ENCODE measurements around the gene NRXN2. TPM values are rescaled to one million over a fixed set of nuclear protein-coding genes. Genes with fewer than 3 reads are reported as not detected.
"Not testable (repeated sequence)": the region's sequence is repeated elsewhere in the genome, so short reads cannot be mapped to it uniquely, and the experiment has no call there.

Gene NRXN2
- total RNA-seq, 1 donor from 2014 or later: not detected

DNA sequence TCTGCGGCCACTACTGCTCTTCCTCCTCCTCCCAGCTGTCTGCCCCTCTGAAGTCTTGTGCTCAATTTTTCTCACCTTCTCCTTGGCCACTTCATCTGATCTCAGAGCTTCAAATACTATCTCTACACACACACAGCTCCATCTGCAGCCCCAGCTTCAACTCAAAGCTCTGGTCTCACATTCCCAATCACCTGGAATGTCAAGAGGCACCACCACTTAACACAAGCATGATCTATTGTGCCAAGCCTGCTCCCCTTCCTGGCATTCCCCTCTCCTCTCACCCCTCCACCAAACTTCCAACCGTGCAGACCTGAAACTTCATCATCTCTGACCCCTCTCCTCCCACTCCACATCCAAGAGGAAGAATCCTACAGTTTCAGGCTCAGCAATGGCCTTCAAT is 17.5 kb downstream of the NRXN2 start:
- DNase-seq (ENCODE audit: low read depth in 2 of 2): no peak

DNA sequence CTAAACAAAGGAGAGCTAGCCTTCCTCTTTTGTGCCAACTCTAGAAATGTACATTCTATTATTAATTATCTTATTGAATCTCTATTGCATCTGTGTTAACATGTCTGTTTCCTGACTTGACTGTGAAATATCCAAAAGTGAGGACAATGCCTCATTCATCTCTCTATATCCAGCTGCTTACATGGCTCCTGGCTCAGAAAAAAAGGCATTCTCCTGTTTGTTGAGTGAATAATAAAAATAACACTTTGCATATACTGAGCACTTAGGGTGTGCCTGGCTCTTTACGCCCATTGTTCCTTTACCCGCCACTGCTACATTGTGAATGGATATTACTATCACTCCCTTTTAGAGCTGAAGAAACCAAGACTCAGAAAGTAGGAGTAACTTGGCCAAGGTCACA is 19.9 kb downstream of the NRXN2 start:
- no peak for DNase-seq (ENCODE audit: low read depth in 2 of 2)

DNA sequence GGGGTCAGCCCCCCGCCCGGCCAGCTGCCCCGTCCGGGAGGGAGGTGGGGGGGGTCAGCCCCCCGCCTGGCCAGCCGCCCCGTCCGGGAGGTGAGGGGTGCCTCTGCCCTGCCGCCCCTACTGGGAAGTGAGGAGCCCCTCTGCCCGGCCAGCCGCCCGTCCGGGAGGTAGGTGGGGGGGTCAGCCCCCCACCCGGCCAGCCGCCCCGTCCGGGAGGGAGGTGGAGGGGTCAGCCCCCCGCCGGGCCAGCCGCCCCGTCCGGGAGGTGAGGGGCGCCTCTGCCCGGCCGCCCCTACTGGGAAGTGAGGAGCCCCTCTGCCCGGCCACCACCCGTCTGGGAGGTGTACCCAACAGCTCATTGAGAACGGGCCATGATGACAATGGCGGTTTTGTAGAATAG is 21.0 kb downstream of the NRXN2 start:
- DNase-seq (ENCODE audit: low read depth in 2 of 2): not testable (repeated sequence)

DNA sequence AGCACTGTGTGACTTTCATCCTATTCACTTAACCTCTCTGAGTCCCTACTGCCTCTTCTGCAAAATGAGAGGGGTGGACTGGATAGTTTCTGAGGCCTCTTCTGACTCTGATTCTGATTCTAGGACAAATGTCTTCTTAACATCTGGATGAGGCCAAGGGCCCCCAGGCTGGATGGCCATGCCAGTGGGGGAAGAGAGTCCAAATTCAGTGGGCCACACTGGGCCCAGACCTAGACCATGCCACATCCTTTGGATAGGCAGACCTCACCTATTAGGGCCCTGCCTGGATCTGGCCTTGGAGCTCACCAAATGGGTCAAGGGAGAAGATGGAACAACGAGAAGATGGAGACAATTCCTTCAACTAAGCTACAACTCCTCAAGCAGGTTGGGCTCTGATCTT is 24.6 kb downstream of the NRXN2 start:
- no peak for DNase-seq (ENCODE audit: low read depth in 2 of 2)

DNA sequence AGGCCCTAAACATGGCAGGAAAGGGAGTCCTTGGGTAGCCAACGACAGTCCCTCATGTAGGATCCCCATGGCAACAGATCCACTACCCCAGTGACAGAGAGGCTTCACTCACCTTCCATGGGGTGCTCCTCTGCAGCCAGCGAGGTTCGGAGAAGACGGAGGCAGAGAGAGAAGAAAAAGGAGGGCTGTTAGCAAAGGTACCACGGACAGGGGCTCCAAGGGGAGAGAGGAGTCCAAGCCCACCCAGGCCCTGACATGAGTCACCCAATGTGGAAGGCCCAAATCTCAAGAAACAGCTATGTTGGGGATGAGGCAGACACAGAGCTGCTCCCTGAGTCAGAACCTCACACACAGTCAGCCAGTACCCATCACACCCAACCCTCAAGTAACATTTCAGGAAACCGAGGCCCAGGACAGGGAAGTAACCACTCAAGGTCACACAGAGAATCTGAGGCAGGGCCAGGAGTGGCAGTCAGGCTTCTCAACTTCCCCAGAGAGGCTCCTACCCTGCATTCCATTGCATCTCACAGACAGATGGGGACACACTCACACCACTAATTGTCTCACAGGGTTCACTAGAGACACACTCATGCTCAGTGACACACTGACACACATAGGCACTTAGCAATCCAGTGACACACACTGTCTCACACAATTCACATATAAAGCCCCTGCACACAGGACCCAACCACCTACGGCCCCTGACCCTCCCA is 25.2 kb downstream of the NRXN2 start:
- no peak for DNase-seq (ENCODE audit: low read depth in 2 of 2)

DNA sequence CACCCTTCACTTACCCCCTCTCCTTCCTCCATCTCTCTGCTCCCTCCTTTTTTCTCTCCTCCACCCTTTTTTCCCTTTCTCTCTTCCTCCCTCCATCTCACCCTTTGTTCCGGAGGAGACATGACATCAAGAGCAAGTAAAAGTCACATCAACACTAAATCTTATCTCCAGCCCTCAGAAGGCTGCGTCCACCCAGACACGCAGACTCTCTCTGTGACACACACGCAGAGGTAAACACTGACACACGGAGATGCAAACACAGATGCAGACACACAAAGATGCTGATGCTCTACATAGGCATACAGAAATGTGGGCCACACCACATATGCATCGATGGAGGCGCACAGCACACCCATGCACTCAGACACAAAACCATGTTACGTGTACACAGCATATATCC is 27.0 kb downstream of the NRXN2 start:
- no peak for DNase-seq (ENCODE audit: low read depth in 2 of 2)

DNA sequence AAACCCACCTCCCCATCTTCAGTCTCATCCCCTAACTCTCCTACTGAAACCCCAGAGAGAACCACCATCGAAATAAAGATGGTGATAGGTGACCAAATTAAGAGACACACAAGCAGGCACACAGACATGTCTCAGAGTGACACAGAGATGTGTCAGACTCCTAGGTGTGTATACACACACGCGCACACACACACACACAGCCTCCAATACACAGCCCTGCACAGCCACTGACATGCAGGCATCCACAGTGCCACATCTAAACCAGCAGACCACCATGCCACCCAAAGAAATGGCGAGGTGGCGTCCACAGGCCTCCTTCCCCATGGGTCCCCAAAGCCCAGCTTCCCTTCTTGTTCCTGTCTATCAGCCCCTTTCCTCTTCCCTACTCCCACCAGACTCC is 27.4 kb downstream of the NRXN2 start:
- DNase-seq (ENCODE audit: low read depth in 2 of 2): no peak

DNA sequence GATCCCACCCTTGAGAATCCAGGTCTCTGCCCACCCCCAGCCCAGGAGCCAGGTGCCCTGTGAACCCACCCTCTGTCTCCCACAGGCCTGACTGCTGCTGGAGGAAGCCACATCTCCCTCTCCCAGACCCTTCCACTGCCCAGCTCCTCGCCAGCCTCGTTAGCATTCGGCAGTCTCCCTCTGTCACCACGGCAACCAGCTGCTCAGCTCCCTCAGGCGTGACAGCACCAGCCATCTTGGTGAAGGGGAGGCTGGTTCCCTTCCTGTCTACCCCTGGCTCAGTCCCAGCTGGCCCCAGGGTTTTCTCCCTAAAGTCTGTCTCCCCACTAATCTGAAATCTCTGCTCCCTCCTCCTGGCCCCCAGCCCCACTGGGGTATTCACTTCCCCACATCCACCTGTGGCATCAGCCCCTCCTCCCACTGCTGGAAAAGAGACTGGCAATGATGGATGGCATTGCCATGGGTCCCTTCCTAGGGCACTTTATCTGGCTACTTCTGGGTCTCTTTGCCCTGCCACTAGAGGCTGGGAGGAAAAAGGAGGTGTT is 28.1 kb downstream of the NRXN2 start:
- no peak for DNase-seq (ENCODE audit: low read depth in 2 of 2)

DNA sequence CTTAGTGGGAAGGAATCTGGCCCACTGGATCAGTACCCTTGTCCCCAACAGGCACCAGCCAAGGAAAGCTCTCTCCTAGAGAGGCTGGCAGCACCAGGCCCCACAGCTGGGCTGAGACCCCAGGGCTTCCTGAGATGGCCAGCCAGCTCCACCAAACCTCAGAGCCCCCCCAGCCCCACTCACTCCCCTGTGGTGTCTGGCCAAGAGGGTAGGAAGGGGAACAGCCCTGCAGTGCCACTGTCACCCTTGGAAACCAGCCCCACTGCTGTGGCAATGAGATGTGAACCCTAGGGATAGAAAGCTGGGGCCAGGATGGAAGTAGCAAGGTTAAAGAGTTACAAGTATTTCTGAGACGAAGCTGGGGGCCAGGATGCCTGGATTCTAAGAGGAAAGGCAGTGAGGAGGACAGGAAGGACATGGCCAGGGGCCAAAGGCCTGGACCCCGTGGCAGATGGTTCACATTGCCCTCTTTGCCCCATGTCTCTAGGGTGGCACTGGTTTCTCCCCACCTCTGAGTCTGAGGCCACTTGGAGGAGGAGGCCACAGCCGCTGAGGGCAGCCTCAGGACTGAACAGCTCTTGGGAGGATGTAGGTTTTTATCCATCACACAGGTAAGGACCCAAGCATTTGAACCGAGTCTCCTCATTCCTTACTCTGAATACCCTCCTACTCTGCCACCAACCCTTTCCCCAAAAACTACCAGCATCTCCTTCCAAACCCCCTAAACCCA is 28.8 kb downstream of the NRXN2 start:
- no peak for DNase-seq (ENCODE audit: low read depth in 2 of 2)

DNA sequence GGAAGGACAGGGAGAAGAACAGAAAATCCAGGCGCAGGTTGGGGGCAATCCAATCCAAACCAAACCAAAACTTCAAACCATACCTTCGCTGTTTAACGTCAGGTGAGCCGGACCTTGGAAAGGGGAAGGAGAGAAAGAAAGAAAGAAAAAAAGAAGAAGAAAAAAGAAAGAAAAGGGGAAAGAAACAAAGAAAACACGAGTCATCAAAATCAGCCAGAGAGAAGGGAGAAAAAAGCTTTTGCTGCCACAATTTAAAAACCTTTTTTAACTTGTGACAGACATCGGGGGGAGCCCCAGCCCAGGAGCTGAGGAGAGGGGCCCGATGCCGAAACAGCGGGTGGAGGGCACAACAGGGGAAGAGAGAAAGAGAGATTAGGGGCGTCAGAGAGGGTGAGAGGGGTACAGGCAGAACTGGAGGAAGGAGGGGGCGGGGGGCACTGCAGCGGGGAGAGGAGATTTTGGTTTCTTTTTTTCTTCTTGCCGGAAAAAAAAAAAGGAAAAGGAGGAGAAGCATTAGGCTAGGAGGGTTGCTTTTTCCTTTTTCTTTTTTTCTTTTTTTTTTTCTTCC is 30.1 kb downstream of the NRXN2 start:
- no peak for DNase-seq (ENCODE audit: low read depth in 2 of 2)

DNA sequence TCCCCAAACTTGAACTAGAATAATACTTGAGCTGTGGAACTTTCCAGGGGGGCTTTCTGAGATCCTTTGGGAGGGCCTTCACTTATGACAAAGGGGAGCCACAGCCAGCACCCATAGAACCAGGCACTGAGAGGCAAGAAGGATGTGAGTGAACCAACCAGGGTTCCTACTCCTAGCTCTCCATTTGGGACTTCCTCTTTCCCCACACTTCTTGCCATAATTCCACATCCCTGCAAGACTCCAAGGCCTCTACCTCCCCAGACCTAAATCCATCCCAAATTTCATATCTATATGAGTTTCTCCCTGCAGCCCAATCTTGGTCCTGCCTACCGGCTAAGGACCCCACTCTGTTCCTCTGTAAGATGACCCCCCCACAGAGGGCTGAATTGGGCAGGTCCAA is 31.5 kb downstream of the NRXN2 start:
- no peak for DNase-seq (ENCODE audit: low read depth in 2 of 2)

DNA sequence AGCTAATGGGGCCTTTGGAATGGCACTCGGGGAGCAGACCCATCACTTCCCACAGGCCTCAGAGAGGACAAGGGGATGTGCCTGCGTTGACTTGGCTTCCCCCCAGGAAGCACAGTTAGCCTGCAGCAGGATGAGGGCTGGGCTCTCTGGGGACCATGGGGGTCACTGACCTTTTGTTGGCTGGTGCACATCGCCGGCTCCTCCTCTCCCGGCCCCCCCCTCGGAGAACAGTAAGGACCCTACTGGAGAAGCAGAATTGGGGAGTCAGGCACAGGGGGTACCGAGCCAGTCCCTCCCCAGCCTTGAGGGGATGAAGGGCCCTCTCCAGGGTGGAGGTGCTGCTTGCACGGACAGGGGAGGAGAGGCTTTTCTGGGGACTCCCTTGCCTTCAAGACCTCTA is 32.8 kb downstream of the NRXN2 start:
- no peak for DNase-seq (ENCODE audit: low read depth in 2 of 2)

DNA sequence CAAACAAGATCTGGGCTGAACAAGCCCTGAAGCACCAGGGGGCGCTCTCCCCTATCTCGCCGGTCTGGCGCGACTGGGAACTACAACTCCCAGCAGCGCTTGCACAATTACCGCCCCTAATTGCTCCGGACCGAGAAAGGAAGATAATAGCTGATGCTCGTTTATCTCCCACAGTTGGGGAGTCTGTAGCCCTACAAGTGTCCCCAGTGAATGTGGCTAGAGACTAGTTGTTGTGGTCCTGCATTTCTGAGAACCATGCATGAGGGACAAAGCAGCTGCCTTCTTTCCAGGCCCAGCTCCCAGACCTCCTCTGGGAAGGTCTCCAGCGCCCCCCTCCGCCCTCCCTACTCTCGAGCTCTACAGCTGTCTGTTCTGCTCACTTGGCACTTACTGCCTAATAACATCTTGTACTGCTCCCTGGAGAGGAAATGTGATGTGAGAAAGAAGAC is 34.4 kb downstream of the NRXN2 start:
- DNase-seq (ENCODE audit: low read depth in 2 of 2): peak; percentile 82 to 89

DNA sequence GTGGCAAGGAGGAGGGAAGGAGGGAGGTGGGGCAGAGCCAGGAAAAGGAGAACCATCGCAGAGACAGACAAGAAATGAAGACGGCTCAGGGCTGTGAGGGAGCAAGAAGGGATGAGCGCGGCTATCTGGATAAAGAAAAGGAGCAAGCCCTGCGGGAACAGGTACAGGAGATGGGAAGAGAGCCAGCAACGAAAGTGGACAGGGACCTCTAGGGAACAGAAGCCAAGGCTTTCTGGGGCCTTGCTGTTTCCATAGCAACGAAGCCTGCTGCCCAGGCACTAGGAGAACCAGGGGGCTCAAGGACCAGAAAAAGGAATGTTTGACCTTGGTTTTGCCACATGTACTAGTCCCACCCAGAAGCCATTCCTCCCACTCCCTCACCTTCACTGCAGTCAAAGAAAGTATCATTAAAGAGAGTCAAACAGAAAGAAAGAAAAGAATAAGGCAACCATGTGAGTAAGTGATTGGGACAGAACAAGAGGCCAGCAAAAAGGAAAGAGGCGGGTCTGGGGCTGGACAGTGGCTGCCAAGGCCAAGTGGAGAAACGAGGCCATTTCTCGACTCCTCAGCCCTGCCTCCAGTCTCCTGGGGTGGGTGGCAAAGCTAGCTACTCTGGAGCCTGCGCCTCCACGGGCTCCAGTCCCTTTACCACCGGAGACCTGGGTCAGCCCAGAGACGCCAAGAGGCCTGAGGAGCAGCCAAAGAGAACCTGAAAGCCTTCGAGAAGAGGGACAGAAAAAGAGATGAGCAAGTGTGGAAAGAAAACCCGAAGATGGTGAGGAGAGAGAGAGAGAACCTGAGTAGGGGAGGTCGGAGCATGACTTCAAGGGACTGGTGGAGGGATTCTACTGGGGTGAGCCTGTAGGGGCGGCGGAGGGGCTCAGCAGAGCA is 35.1 kb downstream of the NRXN2 start:
- DNase-seq (ENCODE audit: low read depth in 2 of 2): no peak

DNA sequence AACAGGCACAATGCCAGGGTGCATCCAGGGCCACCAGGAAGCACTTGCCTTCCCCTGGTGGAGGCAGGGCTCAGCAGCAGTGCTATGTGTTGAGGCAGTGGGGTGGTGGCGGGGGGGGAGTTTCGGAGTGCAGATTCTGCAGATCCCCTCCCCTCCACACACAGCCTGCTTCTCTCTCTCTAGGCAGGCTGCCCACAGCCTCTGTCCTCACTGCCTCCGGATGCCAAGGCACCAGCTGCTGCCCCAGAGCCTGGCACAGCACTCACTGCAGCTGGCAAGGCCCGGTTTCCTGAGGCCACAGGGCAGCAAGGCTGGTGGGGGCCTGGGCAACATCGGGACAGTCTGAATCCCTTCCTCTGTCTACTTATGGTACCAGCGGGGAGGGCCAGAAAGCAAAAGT is 35.8 kb downstream of the NRXN2 start:
- DNase-seq (ENCODE audit: low read depth in 2 of 2): peak in 1 of 2 donors; percentile 26

DNA sequence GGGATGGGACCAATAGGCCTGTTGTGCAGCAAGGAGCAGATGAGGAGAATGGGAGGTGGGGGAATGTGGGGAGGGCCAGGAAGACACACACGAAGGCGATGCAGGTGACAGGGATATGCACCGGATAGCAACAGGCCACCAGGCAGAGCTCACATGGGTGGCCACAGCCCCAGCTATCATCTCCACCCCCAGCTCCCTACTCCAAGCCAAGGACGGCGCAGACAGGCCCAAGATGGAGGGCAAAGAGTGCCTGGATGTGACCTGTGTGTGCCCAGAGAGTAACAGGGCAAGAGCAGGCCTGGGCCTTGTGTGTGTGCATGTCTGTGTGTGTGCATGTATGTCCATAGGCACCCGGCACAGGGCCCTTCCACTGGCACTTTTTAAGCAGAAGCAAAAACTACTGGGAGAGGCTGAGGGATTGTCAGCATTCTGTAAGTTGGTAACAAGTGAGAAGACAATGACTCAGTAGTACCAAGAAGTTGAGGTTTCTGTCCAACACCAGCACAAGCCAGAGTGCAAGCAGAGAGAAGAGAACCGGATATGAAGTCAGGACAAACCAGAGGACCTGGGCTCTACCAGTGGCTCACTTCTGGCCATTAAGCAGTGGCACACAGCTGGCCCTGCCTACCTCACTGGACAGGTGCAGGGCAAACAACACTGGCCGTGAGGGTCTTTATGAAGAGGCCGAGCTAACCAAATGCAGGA is 36.4 kb downstream of the NRXN2 start:
- DNase-seq (ENCODE audit: low read depth in 2 of 2): no peak

DNA sequence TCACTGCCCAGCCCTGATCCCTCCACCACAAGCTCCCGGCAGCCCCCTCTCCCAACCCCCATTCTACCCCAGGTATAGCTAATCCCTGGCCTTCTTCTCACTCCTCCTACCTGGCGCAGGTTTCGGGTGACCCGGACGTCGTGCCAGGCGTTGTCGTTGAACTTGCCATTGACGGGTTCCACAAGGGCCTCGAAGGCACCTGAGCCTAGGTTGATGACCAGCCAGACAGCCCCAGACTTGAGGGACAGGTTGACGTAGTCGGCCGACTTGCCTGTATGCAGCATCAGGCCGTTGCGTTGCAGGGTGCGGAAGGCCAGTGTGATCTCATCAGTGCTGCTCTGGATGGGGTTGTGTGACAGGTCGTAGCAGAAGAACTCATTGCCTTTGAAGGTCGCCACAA is 37.5 kb downstream of the NRXN2 start:
- no peak for DNase-seq (ENCODE audit: low read depth in 2 of 2)

DNA sequence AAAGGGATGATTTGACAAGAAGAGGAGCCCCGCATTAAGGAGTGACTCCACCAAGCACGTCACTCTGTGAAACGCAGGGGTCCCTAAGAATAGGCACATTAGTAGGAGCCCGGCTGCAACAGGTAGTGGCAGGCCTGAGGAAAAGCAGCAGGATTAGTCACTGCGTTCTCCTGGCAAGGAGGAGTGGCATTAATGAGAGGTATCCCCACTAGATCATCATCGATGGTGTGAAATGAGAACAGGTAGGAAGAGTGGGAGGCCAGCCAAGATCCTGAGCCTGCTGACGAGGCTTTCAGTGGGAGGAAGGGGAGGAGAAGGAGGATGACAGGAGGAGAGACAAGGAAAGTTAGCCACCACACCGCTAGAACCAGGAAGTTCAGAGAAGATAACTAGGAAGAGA is 38.6 kb downstream of the NRXN2 start:
- DNase-seq (ENCODE audit: low read depth in 2 of 2): no peak

DNA sequence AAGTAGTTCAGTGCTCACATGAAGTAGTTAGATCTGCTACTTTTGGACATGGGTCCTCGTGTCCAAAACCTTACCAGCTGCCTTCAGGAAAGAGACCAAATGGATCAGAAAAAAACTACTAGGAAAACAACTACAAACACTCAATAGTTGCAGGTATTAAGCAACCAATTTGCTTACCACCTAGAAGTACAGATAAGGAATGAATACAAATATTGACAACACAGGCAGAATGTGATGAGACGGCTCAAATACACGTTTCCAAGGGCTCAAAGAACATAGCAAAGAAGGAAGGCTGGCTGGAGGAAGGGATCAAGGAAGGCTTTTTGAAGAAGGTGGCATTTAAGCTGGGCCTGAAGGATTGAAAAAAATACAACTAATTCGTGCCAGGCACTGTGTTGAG is 41.8 kb downstream of the NRXN2 start:
- DNase-seq (ENCODE audit: low read depth in 2 of 2): no peak

DNA sequence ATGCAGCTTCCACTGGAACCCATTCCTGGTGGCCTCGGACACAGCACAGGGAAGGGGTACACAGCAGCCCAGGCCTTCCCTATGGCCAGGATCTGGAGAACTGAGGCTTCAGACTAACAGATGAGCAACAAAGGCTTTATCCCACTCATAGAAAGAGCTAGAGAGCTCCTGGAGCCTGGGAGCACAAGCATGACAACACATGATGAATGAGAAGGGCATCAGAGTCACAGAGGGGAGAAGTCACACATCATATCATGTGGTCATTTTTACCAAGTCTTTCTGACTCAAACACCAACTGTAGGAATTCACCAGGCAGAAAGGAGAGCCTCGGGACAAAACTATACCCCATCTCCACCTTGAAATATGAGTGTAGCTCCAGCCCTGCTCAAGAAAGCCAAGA is 43.2 kb downstream of the NRXN2 start:
- DNase-seq (ENCODE audit: low read depth in 2 of 2): no peak

DNA sequence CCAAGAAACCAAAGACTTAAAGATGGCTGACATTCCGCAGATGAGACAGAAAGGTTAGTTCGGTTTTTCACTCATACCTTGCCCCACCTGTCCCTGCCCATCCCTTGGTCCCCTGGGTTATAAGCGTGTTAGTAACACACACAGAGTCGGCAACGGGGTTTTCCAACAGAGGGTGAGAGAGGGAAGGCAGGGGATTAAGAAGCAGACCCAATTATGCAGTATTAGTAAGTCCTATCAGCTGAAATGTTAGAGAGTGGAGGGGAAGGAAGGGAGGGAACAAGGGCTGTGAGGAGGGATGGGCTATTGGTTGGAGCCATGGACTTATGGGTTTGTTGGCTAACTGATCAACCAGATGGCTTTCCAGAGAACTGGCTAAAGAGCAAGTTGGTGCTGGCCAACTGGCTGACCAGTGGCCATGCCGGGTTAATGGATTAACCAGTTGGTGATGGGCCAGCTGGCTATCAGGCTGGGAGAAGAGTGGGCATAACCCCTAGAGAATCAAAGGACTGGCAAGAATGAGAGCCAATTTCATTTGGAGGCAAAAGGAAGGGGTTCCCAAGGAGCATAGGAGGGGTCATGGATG is 45.5 kb downstream of the NRXN2 start:
- DNase-seq (ENCODE audit: low read depth in 2 of 2): no peak

Data from lung microvascular endothelial cell (primary cell).